Measurements from ENCODE around the gene IKBIP.
"Not testable (repeated sequence)": the region's sequence is repeated elsewhere in the genome, so short reads cannot be mapped to it uniquely, and the experiment has no call there.

Gene IKBIP

DNA sequence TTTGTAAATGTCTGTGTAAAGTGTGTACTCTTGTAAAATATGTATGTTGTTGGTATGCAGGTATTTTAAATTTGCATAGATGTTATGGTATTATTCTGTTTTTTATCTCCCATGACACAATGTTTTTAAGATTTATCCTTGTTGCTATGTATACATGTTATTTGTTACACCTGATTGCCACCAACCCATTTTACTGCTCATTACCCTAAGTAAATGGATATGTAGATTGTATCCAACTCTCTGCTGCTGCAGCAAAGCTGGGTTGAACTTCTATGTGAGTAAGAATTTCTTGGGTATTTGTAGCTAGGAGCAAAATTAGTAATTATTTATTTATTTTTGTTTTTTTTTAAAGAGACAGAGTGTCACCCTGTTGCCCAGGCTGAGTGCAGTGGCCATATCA is 6.7 kb upstream of the IKBIP start:
- H3K27ac ChIP-seq, result no peak overlapping the region
- TF ChIP-seq, protein P1, sequence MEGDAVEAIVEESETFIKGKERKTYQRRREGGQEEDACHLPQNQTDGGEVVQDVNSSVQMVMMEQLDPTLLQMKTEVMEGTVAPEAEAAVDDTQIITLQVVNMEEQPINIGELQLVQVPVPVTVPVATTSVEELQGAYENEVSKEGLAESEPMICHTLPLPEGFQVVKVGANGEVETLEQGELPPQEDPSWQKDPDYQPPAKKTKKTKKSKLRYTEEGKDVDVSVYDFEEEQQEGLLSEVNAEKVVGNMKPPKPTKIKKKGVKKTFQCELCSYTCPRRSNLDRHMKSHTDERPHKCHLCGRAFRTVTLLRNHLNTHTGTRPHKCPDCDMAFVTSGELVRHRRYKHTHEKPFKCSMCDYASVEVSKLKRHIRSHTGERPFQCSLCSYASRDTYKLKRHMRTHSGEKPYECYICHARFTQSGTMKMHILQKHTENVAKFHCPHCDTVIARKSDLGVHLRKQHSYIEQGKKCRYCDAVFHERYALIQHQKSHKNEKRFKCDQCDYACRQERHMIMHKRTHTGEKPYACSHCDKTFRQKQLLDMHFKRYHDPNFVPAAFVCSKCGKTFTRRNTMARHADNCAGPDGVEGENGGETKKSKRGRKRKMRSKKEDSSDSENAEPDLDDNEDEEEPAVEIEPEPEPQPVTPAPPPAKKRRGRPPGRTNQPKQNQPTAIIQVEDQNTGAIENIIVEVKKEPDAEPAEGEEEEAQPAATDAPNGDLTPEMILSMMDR (conservative IDR thresholded peaks at IDR 0.05), result no peak
- TF ChIP-seq ZFX (IDR thresholded peaks at IDR 0.05), result no peak

- H3K27ac ChIP-seq, result no peak overlapping the region
- TF ChIP-seq ZFX (IDR thresholded peaks at IDR 0.05), result no peak
- TF ChIP-seq, protein P1 (conservative IDR thresholded peaks at IDR 0.05), result peak; percentile 17
Observed at GRCh38 chr12:98646294-98647090, 1.9 kb upstream of the IKBIP start.

DNA sequence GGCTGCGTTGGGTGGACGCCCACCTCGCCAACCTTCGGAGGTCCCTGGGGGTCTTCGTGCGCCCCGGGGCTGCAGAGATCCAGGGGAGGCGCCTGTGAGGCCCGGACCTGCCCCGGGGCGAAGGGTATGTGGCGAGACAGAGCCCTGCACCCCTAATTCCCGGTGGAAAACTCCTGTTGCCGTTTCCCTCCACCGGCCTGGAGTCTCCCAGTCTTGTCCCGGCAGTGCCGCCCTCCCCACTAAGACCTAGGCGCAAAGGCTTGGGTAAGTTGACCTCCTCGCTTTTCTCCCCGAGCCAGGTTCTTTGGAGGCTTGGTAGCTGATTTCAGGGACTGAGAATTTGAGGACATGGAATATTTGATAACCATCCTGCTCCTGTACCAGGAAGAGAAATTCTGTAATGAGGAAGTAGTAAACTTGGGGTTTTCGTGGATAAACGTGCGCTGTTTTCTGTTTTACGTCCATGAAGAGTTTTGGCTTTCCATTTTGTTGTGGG is 1.0 kb upstream of the IKBIP start:
- TF ChIP-seq ZFX (IDR thresholded peaks at IDR 0.05), result no peak
- TF ChIP-seq, protein P1 (conservative IDR thresholded peaks at IDR 0.05), result no peak
- H3K27ac ChIP-seq, result peak overlapping the region; percentile 69

DNA sequence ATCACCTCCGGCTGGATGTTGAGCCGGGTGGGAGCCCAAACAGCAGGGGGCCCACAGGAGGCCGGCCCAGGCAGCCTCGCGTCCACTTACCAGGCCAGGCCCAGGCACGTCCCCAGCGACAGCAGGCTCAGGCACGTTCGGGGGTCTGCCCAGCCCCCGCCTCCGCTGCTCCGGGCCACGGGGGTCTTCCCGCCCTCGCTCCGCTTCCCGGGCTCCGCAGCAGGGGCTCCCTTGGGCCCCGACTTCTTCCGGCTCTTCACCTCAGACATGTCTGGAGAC is 216 bp downstream of the IKBIP start:
- peak overlapping the region; percentile 69 for H3K27ac ChIP-seq
- TF ChIP-seq ZFX (IDR thresholded peaks at IDR 0.05), result no peak
- TF ChIP-seq, protein P1 (conservative IDR thresholded peaks at IDR 0.05), result peak; percentile 13; the same call in 1 of the 2 replicates

DNA sequence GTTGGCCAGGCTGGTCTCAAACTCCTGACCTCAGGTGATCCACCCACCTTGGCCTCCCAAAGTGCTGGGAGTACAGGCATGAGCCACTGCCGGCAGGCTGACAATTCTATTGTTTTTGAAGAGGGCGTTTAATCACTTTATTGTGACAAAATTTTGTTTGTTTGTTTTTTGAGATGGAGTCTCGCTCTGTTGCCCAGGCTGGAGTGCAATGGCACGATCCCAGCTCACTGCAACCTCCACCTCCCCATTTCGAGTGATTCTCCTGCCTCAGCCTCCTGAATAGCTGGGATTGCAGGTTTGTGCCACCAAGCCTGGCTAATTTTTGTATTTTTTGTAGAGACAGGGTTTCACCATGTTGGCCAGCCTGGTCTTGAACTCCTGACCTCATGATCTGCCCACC is 1.8 kb downstream of the IKBIP start:
- H3K27ac ChIP-seq, result not testable (repeated sequence)

DNA sequence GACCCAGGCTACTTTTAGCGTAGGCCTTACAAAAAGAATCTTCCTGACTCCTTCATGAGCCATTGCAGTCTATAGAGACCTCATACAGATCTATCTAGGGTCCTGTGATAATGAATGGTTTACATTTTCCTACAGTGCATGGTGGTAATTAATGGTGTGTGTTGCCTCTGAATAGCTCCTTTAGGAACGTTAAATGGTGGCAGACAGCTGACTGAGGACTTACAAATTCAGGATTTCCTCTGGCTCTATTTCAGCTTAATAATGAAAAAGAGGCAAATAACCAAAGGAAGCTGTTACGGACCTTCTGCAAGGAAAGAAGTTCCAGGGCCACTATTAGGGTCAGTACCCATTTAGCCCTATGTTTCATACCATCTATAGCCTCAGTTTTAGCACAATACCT is 5.1 kb downstream of the IKBIP start:
- TF ChIP-seq, protein P1 (conservative IDR thresholded peaks at IDR 0.05), result no peak
- TF ChIP-seq ZFX (IDR thresholded peaks at IDR 0.05), result no peak
- no peak overlapping the region for H3K27ac ChIP-seq

GRCh38 chr12:98638009-98638408 is 6.6 kb downstream of the IKBIP start:
- H3K27ac ChIP-seq, result no peak overlapping the region

More at GRCh38 chr12:98638009-98638408, 6.6 kb downstream of the IKBIP start:
- TF ChIP-seq, protein P1 (conservative IDR thresholded peaks at IDR 0.05), result no peak
- no peak for TF ChIP-seq ZFX (IDR thresholded peaks at IDR 0.05)
